Mesenchymal stem cell (in vitro differentiated cells and primary cell): ENCODE data around the gene SPPL2B.

ENCODE experiments used
- DNase-seq: peaks from one replicate; pipeline ENCODE4 v3.0.0-alpha.2; 2013
- H2AFZ ChIP-seq: one replicate; pipeline ENCODE4 v1.6.1; 2013; ENCODE audit warnings: low read depth, mild to moderate bottlenecking, control low read depth, inconsistent platforms, low read length, moderate library complexity
- H2AK5ac ChIP-seq: 2 replicates; pipeline ENCODE4 v1.6.1; 2013; ENCODE audit warnings: low read length, moderate library complexity, mild to moderate bottlenecking, inconsistent platforms; ENCODE audit not compliant: severe bottlenecking
- H2BK120ac ChIP-seq: one replicate; pipeline ENCODE4 v1.6.1; 2013; ENCODE audit warnings: low read depth, mild to moderate bottlenecking, inconsistent platforms, low read length, moderate library complexity
- H2BK12ac ChIP-seq, 2 experiments: one replicate each; pipeline ENCODE4 v1.6.1; 2013; ENCODE audit warnings: inconsistent platforms in 2 of 2, low read length in 2 of 2, mild to moderate bottlenecking in 2 of 2, moderate library complexity in 2 of 2, control low read depth in 1 of 2
- H2BK15ac ChIP-seq: one replicate; pipeline ENCODE4 v1.6.1; 2013; ENCODE audit warnings: mild to moderate bottlenecking, low read depth, inconsistent platforms; ENCODE audit not compliant: poor library complexity, severe bottlenecking
- H2BK5ac ChIP-seq: 2 replicates; pipeline ENCODE4 v1.6.1; 2013; ENCODE audit warnings: low read depth, mild to moderate bottlenecking, low read length, control low read depth, inconsistent platforms; ENCODE audit not compliant: poor library complexity, severe bottlenecking
- H3K14ac ChIP-seq, 2 experiments: one replicate each; pipeline ENCODE4 v1.6.1; 2013; ENCODE audit warnings: inconsistent platforms in 2 of 2, low read length in 2 of 2, control low read depth in 1 of 2, mild to moderate bottlenecking in 1 of 2, moderate library complexity in 1 of 2
- H3K18ac ChIP-seq, 2 experiments: one replicate each; pipeline ENCODE4 v1.6.1; 2013; ENCODE audit warnings: inconsistent platforms in 2 of 2, low read length in 2 of 2, control low read depth in 1 of 2, low read depth in 1 of 2, mild to moderate bottlenecking in 1 of 2
- H3K23ac ChIP-seq, 2 experiments: one replicate each; pipeline ENCODE4 v1.6.1; 2013; ENCODE audit warnings: inconsistent platforms in 2 of 2, low read length in 2 of 2, mild to moderate bottlenecking in 2 of 2, moderate library complexity in 2 of 2, control low read depth in 1 of 2
- H3K27ac ChIP-seq: 2 replicates; pipeline ENCODE4 v1.5.1; 2013; ENCODE audit warnings: mild to moderate bottlenecking, moderate library complexity, low read length, control low read depth, inconsistent platforms; ENCODE audit not compliant: poor library complexity, severe bottlenecking
- H3K27me3 ChIP-seq, 2 experiments: 2 replicates each; pipeline versions ENCODE4 v1.6.1 to v1.7.0; 2013; ENCODE audit warnings: low read length in 2 of 2, mild to moderate bottlenecking in 2 of 2, moderate library complexity in 2 of 2, control low read depth in 1 of 2, inconsistent platforms in 1 of 2; ENCODE audit not compliant: control insufficient read depth in 1 of 2, insufficient read depth in 1 of 2
- H3K36me3 ChIP-seq, 2 experiments: 2 replicates each; pipeline versions ENCODE4 v1.6.1 to v1.7.0; 2013; ENCODE audit warnings: low read length in 2 of 2, control low read depth in 1 of 2, inconsistent platforms in 1 of 2, low read depth in 1 of 2, mild to moderate bottlenecking in 1 of 2; ENCODE audit not compliant: insufficient read depth in 2 of 2, control insufficient read depth in 1 of 2
- H3K4ac ChIP-seq, 2 experiments: one replicate each; pipeline ENCODE4 v1.6.1; 2013; ENCODE audit warnings: inconsistent platforms in 2 of 2, low read length in 2 of 2, mild to moderate bottlenecking in 2 of 2, moderate library complexity in 2 of 2, control low read depth in 1 of 2, low read depth in 1 of 2
- H3K4me1 ChIP-seq: 2 replicates; pipeline ENCODE4 v1.6.1; 2013; ENCODE audit warnings: low read depth, low read length, control low read depth; ENCODE audit not compliant: control insufficient read depth, insufficient read depth
- H3K4me2 ChIP-seq: 2 replicates; pipeline ENCODE4 v1.6.1; 2013; ENCODE audit warnings: low read length, mild to moderate bottlenecking, inconsistent platforms; ENCODE audit not compliant: poor library complexity, severe bottlenecking
- H3K4me3 ChIP-seq, 2 experiments: 2 replicates each; pipeline versions ENCODE4 v1.5.1 to v1.7.0; 2013; ENCODE audit warnings: low read length in 2 of 2, mild to moderate bottlenecking in 2 of 2, control low read depth in 1 of 2, low read depth in 1 of 2; ENCODE audit not compliant: insufficient read depth in 1 of 2
- H3K79me1 ChIP-seq: replicated peaks from 2 replicates; pipeline ENCODE4 v1.6.1; 2013; ENCODE audit warnings: mild to moderate bottlenecking, control low read depth, low read length, inconsistent platforms; ENCODE audit not compliant: poor library complexity, severe bottlenecking
- H3K9ac ChIP-seq: 2 replicates; pipeline ENCODE4 v1.7.0; 2013; ENCODE audit warnings: mild to moderate bottlenecking, low read length, moderate library complexity
- H3K9me3 ChIP-seq: 2 replicates; pipeline ENCODE4 v1.7.0; 2013; ENCODE audit warnings: mild to moderate bottlenecking, low read length; ENCODE audit not compliant: control insufficient read depth
- H4K8ac ChIP-seq: one replicate; pipeline ENCODE4 v1.6.1; 2013; ENCODE audit warnings: inconsistent platforms, mild to moderate bottlenecking, low read length, moderate library complexity
- H4K91ac ChIP-seq: one replicate; pipeline ENCODE4 v1.6.1; 2013; ENCODE audit warnings: mild to moderate bottlenecking, low read length, inconsistent platforms
- WGBS: methylation state at CpG from one replicate; pipeline ENCODE4 v1.1.7; 2013; ENCODE audit warnings: mixed read lengths; 5-methylcytosine and 5-hydroxymethylcytosine counted together

Gene SPPL2B

DNA sequence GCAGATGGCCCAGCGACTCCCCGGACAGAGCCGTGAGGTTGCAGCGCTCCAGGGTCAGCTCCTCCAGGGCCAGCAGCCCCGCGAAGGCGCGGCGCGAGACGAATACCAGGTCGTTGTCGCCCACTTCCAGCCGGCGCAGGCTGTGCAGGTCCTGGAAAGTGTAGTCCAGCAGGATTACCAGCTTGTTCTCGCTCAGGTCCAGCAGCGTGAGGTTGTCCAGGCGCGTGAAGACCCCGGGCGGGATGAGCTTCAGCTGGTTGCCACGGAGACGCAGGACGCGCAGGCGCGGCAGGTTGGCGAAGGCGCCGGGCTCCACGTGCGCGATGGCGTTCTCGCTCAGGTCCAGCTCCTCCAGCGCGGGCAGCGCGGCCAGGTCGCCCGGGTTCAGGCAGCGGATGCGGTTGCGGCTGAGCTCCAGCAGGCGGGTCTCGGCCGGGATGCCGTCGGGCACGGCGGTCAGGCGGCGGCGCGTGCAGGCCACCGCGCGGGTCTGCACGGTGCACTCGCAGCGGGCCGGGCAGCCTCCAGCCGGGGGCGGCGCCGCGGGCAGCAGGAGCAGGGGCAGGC is 37.2 kb upstream of the SPPL2B start:
- WGBS: 3% methylated on average over 66 of the region's 67 CpGs
- no peak overlapping the region for H3K9ac ChIP-seq
- H3K36me3 ChIP-seq: no peaks in the 10 kb centered on the region
- peak overlapping the region in 1 of 2 experiments; percentile 48 for H3K23ac ChIP-seq
- H3K4me2 ChIP-seq: peak overlapping the region; percentile 76
- no peak overlapping the region for H2BK12ac ChIP-seq
- no peak overlapping the region for H3K18ac ChIP-seq
- H3K4me3 ChIP-seq: peak overlapping the region in 1 of 2 experiments; percentile 40
- no peaks in the 10 kb centered on the region for H3K79me1 ChIP-seq
- H3K4me1 ChIP-seq: peaks cover 22% of the 10 kb centered on the region
- H3K14ac ChIP-seq: peak overlapping the region in 1 of 2 experiments; percentile 58
- no peak overlapping the region for H2AK5ac ChIP-seq
- peaks cover 64 to 82% of the 10 kb centered on the region in 2 experiments for H3K27me3 ChIP-seq
- H2BK120ac ChIP-seq: no peak overlapping the region
- no peaks in the 10 kb centered on the region for H3K9me3 ChIP-seq
- DNase-seq: no peak
- no peak overlapping the region for H3K4ac ChIP-seq
- H2AFZ ChIP-seq: no peak overlapping the region
- no peak overlapping the region for H3K27ac ChIP-seq
- H2BK5ac ChIP-seq: no peak overlapping the region
- H4K91ac ChIP-seq: peak overlapping the region; percentile 8
- H4K8ac ChIP-seq: peak overlapping the region; percentile 31
- H2BK15ac ChIP-seq: no peak overlapping the region

GRCh38 chr19:2294687-2295335 is 33.7 kb upstream of the SPPL2B start:
- Histone ChIP-seq H3K27ac (no peak overlapping the region), H3K4me2 (no peak overlapping the region), H3K14ac (peak overlapping the region in 1 of 2 experiments; percentile 39), H2BK120ac (no peak overlapping the region), H3K4ac (no peak overlapping the region), H2BK12ac (peak overlapping the region in 1 of 2 experiments; percentile 24), H3K23ac (no peak overlapping the region), H3K27me3 (peaks cover 37 to 49% of the 10 kb centered on the region in 2 experiments), H4K8ac (no peak overlapping the region), H3K79me1 (no peaks in the 10 kb centered on the region), H2AK5ac (no peak overlapping the region), H3K9ac (peak overlapping the region; percentile 60), H2AFZ (no peak overlapping the region), H2BK15ac (peak overlapping the region; percentile 23), H3K36me3 (no peaks in the 10 kb centered on the region), H3K18ac (no peak overlapping the region), H3K9me3 (no peaks in the 10 kb centered on the region), H4K91ac (no peak overlapping the region), H3K4me3 (peak overlapping the region in 1 of 2 experiments; percentile 19), H3K4me1 (peaks cover 24% of the 10 kb centered on the region), H2BK5ac (no peak overlapping the region)
- WGBS: 59% methylated on average over 24 of the region's 26 CpGs
- no peak for DNase-seq

DNA sequence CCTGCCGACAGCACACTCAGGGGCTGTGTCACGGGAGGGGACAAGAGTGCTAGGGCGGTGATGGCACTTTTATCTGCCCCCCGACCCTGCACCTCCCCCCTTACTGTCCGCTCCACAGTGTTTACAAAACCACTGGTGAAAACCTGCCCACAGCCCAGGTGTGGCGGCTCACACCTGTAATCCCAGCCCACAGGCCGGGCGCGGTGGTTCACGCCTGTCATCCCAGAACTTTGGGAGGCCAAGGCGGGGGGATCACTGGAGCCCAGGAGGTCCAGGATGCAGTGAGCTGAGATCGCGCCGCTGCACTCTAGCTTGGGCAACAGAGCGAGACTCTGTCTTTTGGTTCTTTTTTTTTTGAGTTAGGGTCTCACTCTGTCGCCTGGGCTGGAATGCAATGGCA is 32.3 kb upstream of the SPPL2B start:
- H3K4me2 ChIP-seq: no peak overlapping the region
- no peak for DNase-seq
- no peak overlapping the region for H2BK5ac ChIP-seq
- H3K9ac ChIP-seq: no peak overlapping the region
- no peak overlapping the region for H3K4me3 ChIP-seq
- WGBS: 91% methylated on average over 16 of the region's 16 CpGs
- peaks cover 11% of the 10 kb centered on the region for H3K4me1 ChIP-seq
- no peak overlapping the region for H4K8ac ChIP-seq
- H3K27me3 ChIP-seq: peaks cover 30 to 50% of the 10 kb centered on the region in 2 experiments
- H3K23ac ChIP-seq: no peak overlapping the region
- no peak overlapping the region for H2BK12ac ChIP-seq
- no peak overlapping the region for H3K14ac ChIP-seq
- H3K4ac ChIP-seq: no peak overlapping the region
- no peaks in the 10 kb centered on the region for H3K79me1 ChIP-seq
- no peak overlapping the region for H2BK120ac ChIP-seq
- H3K9me3 ChIP-seq: no peaks in the 10 kb centered on the region
- H3K18ac ChIP-seq: no peak overlapping the region
- H3K36me3 ChIP-seq: no peaks in the 10 kb centered on the region
- H3K27ac ChIP-seq: no peak overlapping the region
- no peak overlapping the region for H2BK15ac ChIP-seq
- H2AK5ac ChIP-seq: no peak overlapping the region
- H2AFZ ChIP-seq: no peak overlapping the region
- H4K91ac ChIP-seq: no peak overlapping the region

- peaks cover 8% of the 10 kb centered on the region for H3K4me1 ChIP-seq
- WGBS: 89% methylated on average over 17 of the region's 17 CpGs
- H3K4me3 ChIP-seq: no peak overlapping the region
- H3K36me3 ChIP-seq: no peaks in the 10 kb centered on the region
- no peak overlapping the region for H3K9ac ChIP-seq
- H4K91ac ChIP-seq: peak overlapping the region; percentile 20
- H3K79me1 ChIP-seq: no peaks in the 10 kb centered on the region
- H4K8ac ChIP-seq: no peak overlapping the region
- no peak overlapping the region for H2BK15ac ChIP-seq
- H2AFZ ChIP-seq: no peak overlapping the region
- no peak overlapping the region for H2BK120ac ChIP-seq
- H3K14ac ChIP-seq: peak overlapping the region in 1 of 2 experiments; percentile 36
- no peaks in the 10 kb centered on the region for H3K9me3 ChIP-seq
- H2BK12ac ChIP-seq: no peak overlapping the region
- DNase-seq: no peak
- H2AK5ac ChIP-seq: no peak overlapping the region
- H2BK5ac ChIP-seq: no peak overlapping the region
- peaks cover 36 to 40% of the 10 kb centered on the region in 2 experiments for H3K27me3 ChIP-seq
- H3K23ac ChIP-seq: no peak overlapping the region
- no peak overlapping the region for H3K4ac ChIP-seq
- H3K27ac ChIP-seq: no peak overlapping the region
- H3K18ac ChIP-seq: no peak overlapping the region
- H3K4me2 ChIP-seq: no peak overlapping the region
Measured at GRCh38 chr19:2300533-2300932, 28.0 kb upstream of the SPPL2B start.
